A549 (cell line): ENCODE results near the gene DPEP3. TPM values are rescaled to one million over a fixed set of nuclear protein-coding genes. Genes with fewer than 3 reads are reported as not detected.

Experiments used
- ATAC-seq, 2 experiments: fragments of 200-7000 bp in 1 of 2; fragments of >200 bp in 1 of 2; cut with Nextera tagmentation in 1 of 2; cut with Tn5 transposase in 1 of 2; 3 replicates each; pipeline versions ENCODE4 v1.8.0 to v1.9.1; 2018 to 2020; ENCODE audit warnings: mild to moderate bottlenecking in 1 of 2, moderate library complexity in 1 of 2
- CTCF ChIA-PET: fragments of 300-600 bp; sonication (Branson Sonifier 250); formaldehyde crosslinking; extraction: SDS; loops from one replicate; lab custom pipeline; 2021; ENCODE audit warnings: antibody characterized with exemption, inconsistent platforms; lab: Yijun Ruan, JAX
- POLR2A ChIA-PET: fragments of 350-600 bp; formaldehyde crosslinking; extraction: SDS; loops from one replicate; lab custom pipeline; 2021; ENCODE audit warnings: antibody characterized with exemption, inconsistent platforms; lab: Yijun Ruan, JAX
- DNase-seq, 2 experiments: peaks; one replicate each; pipeline versions ENCODE4 v3.0.0 to v3.0.0-alpha.2; 2011 to 2016; ENCODE audit warnings: low read depth in 1 of 2, low spot score in 1 of 2
- FAIRE-seq: peaks from 2 replicates; lab custom pipeline; 2011; peaks lifted over from hg19 to GRCh38; lab: Jason Lieb, UNC
- H3K27ac ChIP-seq, 2 experiments: fragments of >200 bp; sonication (Bioruptor Twin); formaldehyde crosslinking; 3 replicates each; pipeline ENCODE4 v1.5.1; 2016 to 2017
- H3K4me1 ChIP-seq: fragments of >200 bp; sonication (Bioruptor Twin); formaldehyde crosslinking; 3 replicates; pipeline ENCODE4 v1.6.1; 2016
- H3K4me2 ChIP-seq: fragments of >200 bp; sonication (Bioruptor Twin); formaldehyde crosslinking; 3 replicates; pipeline ENCODE4 v1.6.1; 2016
- H3K4me3 ChIP-seq: fragments of >200 bp; sonication (Bioruptor Twin); formaldehyde crosslinking; 3 replicates; pipeline ENCODE4 v1.5.1; 2016
- H3K9me3 ChIP-seq: fragments of >200 bp; sonication (Bioruptor Twin); formaldehyde crosslinking; 3 replicates; pipeline ENCODE4 v1.6.1; 2016
- CBX8 ChIP-seq: fragments of 200-600 bp; sonication (generic); IDR thresholded peaks from 2 replicates; pipeline ENCODE4 v1.6.1; 2016
- CEBPB ChIP-seq, 2 experiments: fragments of >200 bp in 1 of 2; sonication (Bioruptor Twin) in 1 of 2; formaldehyde crosslinking in 1 of 2; IDR thresholded peaks; 2 replicates each; pipeline ENCODE4 v1.6.1; 2012 to 2016
- CHD2 ChIP-seq: fragments of 150-350 bp; IDR thresholded peaks from 2 replicates; pipeline ENCODE4 v1.6.1; 2014; ENCODE audit warnings: low read length; ENCODE audit not compliant: partially characterized antibody
- EHMT2 ChIP-seq: fragments of 200-600 bp; sonication (generic); IDR thresholded peaks from 2 replicates; pipeline ENCODE4 v1.6.1; 2016; ENCODE audit warnings: antibody characterized with exemption, low read depth, mild to moderate bottlenecking, moderate library complexity
- ESRRA ChIP-seq: fragments of 150-350 bp; IDR thresholded peaks from 2 replicates; pipeline ENCODE4 v1.6.1; 2014; ENCODE audit warnings: mild to moderate bottlenecking, low read length, borderline replicate concordance
- FOSB ChIP-seq: fragments of 250-450 bp; sonication (Bioruptor Pico); IDR thresholded peaks from 2 replicates; pipeline ENCODE4 v1.5.0; 2020; ENCODE audit warnings: mild to moderate bottlenecking, moderate library complexity
- FOXS1 ChIP-seq: fragments of 250-450 bp; sonication (Bioruptor Pico); IDR thresholded peaks from 2 replicates; pipeline ENCODE4 v1.5.0; 2020; ENCODE audit warnings: mild to moderate bottlenecking, moderate library complexity
- GATA3 ChIP-seq: IDR thresholded peaks from 2 replicates; pipeline ENCODE4 v1.6.1; 2012; ENCODE audit warnings: borderline replicate concordance
- HDAC2 ChIP-seq: fragments of 200-600 bp; sonication (generic); IDR thresholded peaks from 2 replicates; pipeline ENCODE4 v1.6.1; 2016
- HOXB13 ChIP-seq: fragments of 250-450 bp; sonication (Bioruptor Pico); IDR thresholded peaks from 2 replicates; pipeline ENCODE4 v1.5.0; 2020; ENCODE audit warnings: low read depth, mild to moderate bottlenecking, moderate library complexity
- KDM5A ChIP-seq: fragments of 200-600 bp; sonication (generic); IDR thresholded peaks from 2 replicates; pipeline ENCODE4 v1.6.1; 2016; ENCODE audit warnings: antibody characterized with exemption, mild to moderate bottlenecking
- MAZ ChIP-seq: fragments of 150-350 bp; IDR thresholded peaks from 2 replicates; pipeline ENCODE4 v1.6.1; 2014; ENCODE audit warnings: antibody characterized with exemption, low read depth, low read length, borderline replicate concordance
- NFE2L2 ChIP-seq: fragments of 150-350 bp; conservative IDR thresholded peaks from 2 replicates; pipeline ENCODE4 v1.6.1; 2014; ENCODE audit warnings: low read length
- NPAS2 ChIP-seq: fragments of 250-450 bp; sonication (Bioruptor Pico); IDR thresholded peaks from 2 replicates; pipeline ENCODE4 v1.8.0; 2022; ENCODE audit warnings: mild to moderate bottlenecking, moderate library complexity, borderline replicate concordance
- POLR2A ChIP-seq: IDR thresholded peaks from 2 replicates; pipeline ENCODE4 v1.6.1; 2012; ENCODE audit warnings: mild to moderate bottlenecking, low read length
- POLR2AphosphoS2 ChIP-seq: conservative IDR thresholded peaks from 2 replicates; pipeline ENCODE4 v1.6.1; 2012; ENCODE audit warnings: low read length, improper control_type of control experiment, inconsistent platforms
- RAD21 ChIP-seq, 2 experiments: fragments of >200 bp in 1 of 2; sonication (Bioruptor Twin) in 1 of 2; formaldehyde crosslinking in 1 of 2; IDR thresholded peaks in 1 of 2; conservative IDR thresholded peaks in 1 of 2; 2 replicates in 1 of 2; 3 replicates in 1 of 2; pipeline ENCODE4 v1.6.1; 2012 to 2018; ENCODE audit warnings: inconsistent platforms in 1 of 2
- RARB ChIP-seq: fragments of 250-450 bp; sonication (Bioruptor Pico); IDR thresholded peaks from 2 replicates; pipeline ENCODE4 v1.8.0; 2021; ENCODE audit warnings: mild to moderate bottlenecking, moderate library complexity
- RCOR1 ChIP-seq: fragments of 150-350 bp; IDR thresholded peaks from 2 replicates; pipeline ENCODE4 v1.6.1; 2014; ENCODE audit warnings: antibody characterized with exemption, low read length, low read depth
- SMC3 ChIP-seq: fragments of >200 bp; sonication (Bioruptor Twin); formaldehyde crosslinking; IDR thresholded peaks from 3 replicates; pipeline ENCODE4 v1.6.1; 2018; ENCODE audit warnings: inconsistent platforms
- SREBF2 ChIP-seq: fragments of 450-650 bp; IDR thresholded peaks from 2 replicates; pipeline ENCODE4 v1.6.1; 2014; ENCODE audit warnings: mild to moderate bottlenecking, moderate library complexity
- TFCP2L1 ChIP-seq: fragments of 250-450 bp; sonication (Bioruptor Pico); IDR thresholded peaks from 2 replicates; pipeline ENCODE4 v1.5.0; 2021; ENCODE audit warnings: mild to moderate bottlenecking
- ZC3H11A ChIP-seq: fragments of 450-650 bp; IDR thresholded peaks from 2 replicates; pipeline ENCODE4 v1.6.1; 2014; ENCODE audit warnings: antibody characterized with exemption, mild to moderate bottlenecking
- ZFP36 ChIP-seq: fragments of 450-650 bp; IDR thresholded peaks from 2 replicates; pipeline ENCODE4 v1.6.1; 2014; ENCODE audit warnings: borderline replicate concordance; ENCODE audit not compliant: partially characterized antibody
- ZNF302 ChIP-seq: fragments of 250-450 bp; sonication (Bioruptor Pico); IDR thresholded peaks from 2 replicates; pipeline ENCODE4 v1.9.0; 2021; ENCODE audit warnings: inconsistent platforms, mild to moderate bottlenecking, moderate library complexity
- ZSCAN20 ChIP-seq: fragments of 250-450 bp; sonication (Bioruptor Pico); IDR thresholded peaks from 2 replicates; pipeline ENCODE4 v1.8.0; 2022; ENCODE audit warnings: mild to moderate bottlenecking, moderate library complexity
- WGBS: methylation state at CpG from one replicate; pipeline ENCODE4 v1.1.6; 2017; ENCODE audit errors: missing lambda C conversion rate; 5-methylcytosine and 5-hydroxymethylcytosine counted together
- polyA plus RNA-seq, 4 experiments: library from polyadenylated mRNA; depleted of rRNA in 3 of 4; stranded (reverse); fragments of >200 nt; fragmentation: RNase III in 1 of 4; extraction: RNeasy Plus Mini Kit Qiagen cat#74134 plus additional on column Dnase treatment in 1 of 4; gene quantifications; 2 replicates in 3 of 4; 3 replicates in 1 of 4; pipeline ENCODE4 v1.2.3, GENCODE V29; 2011 to 2017
- TF ChIP-seq, protein P1 (sequence below): IDR thresholded peaks from 2 replicates; pipeline ENCODE4 v1.6.1; 2012
- TF ChIP-seq, protein P2 (sequence below): fragments of 450-650 bp; IDR thresholded peaks from 2 replicates; pipeline ENCODE4 v1.6.1; 2014; ENCODE audit warnings: antibody characterized with exemption
- TF ChIP-seq, protein P3 (sequence below): IDR thresholded peaks from 2 replicates; pipeline ENCODE4 v1.6.1; 2012
- TF ChIP-seq, protein P4 (sequence below): fragments of 200-600 bp; sonication (generic); IDR thresholded peaks from 2 replicates; pipeline ENCODE4 v1.6.1; 2016; ENCODE audit warnings: antibody characterized with exemption, mild to moderate bottlenecking, moderate library complexity
- TF ChIP-seq, protein P5 (sequence below): IDR thresholded peaks from 2 replicates; pipeline ENCODE4 v1.6.1; 2012; ENCODE audit warnings: low read depth, borderline replicate concordance
- TF ChIP-seq, protein P6 (sequence below): fragments of 250-450 bp; sonication (Bioruptor Pico); IDR thresholded peaks from 2 replicates; pipeline ENCODE4 v1.5.0; 2020; ENCODE audit warnings: low read depth, mild to moderate bottlenecking, moderate library complexity

DPEP3 gene
- polyA plus RNA-seq, 2 of the 4 experiments (the other 2 are of a cell fraction): not detected

DNA sequence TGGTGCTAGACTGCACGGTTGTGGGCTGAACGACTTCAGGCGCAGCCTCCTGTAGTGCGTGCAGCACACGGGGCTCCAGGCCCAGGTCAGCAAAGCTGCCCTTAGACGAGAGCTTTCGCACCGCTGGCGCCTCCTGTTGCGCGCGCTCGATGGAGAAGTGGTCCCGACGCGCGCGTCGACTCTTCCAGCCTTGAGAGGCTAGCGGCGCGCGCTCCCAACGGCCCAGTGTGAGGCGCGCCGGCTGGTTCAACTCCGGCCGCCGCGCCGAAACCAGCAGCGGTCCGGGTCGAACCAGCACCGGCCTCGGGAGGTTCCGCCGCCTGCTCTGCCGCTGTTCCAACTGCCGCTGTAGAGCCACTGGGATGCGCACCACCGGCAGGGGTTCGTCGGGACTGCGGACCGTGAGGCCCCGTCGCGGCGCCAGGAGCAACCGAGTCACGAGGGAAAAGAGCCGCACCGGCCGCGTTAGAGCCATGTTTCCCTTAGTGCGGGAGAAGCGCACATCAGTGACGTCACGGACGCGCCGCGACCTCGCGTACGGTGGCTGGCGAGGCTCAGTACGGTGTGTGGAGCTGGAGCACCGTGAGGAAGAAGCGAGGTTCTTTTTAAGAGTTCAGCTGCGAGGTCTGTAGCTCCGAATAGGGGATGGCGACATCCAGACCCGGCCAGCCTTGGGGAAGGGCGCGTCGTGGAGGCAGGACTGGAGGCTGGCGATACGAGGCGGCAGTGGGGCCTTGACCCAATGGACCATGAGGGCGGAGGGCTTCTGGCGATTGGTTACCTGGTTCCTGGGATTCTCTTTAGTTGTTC, 42.6 kb upstream of the DPEP3 start, which contains the start of the genes DDX28 and DUS2:
DDX28 (minus strand) TSS at position 505 of the 810 bp plus-strand sequence; CDS start at position 475, 30 bp downstream.
DUS2 (plus strand) TSS at position 557 of the 810 bp plus-strand sequence. CDS start 14,740 bp downstream, outside the sequence.
- no peaks in the 10 kb centered on the region for H3K9me3 ChIP-seq
- FAIRE-seq: no peak
- peak within 1 kb of the TSS; percentile 100 for H3K4me2 ChIP-seq
- WGBS: under 1% methylated on average over 35 of the region's 84 CpGs
- peaks cover 19% of the 10 kb centered on the region for H3K4me1 ChIP-seq
- CTCF ChIA-PET: interaction anchor here (0.6 to 3.6 kb wide), 6 partner anchors 9 to 62 kb away, joined by 3 to 18 read pairs (median 3); partner anchors contain the start of genes DPEP2 and NFATC3
- POLR2A ChIA-PET: interaction anchor here (1.0 to 2.4 kb wide), 6 partner anchors 11 to 216 kb away, joined by 3 to 9 read pairs (median 6); partner anchors contain the start of genes NFATC3, RANBP10 and TSNAXIP1
- H3K27ac ChIP-seq: peak within 1 kb of the TSS; percentile 92 to 98
- peak within 1 kb of the TSS; percentile 99 for H3K4me3 ChIP-seq
- peak; percentile 90 to 94 for ATAC-seq
- peak; percentile 73 to 95 for DNase-seq
- TF ChIP-seq ZFP36: no peak
- TF ChIP-seq, protein P1, sequence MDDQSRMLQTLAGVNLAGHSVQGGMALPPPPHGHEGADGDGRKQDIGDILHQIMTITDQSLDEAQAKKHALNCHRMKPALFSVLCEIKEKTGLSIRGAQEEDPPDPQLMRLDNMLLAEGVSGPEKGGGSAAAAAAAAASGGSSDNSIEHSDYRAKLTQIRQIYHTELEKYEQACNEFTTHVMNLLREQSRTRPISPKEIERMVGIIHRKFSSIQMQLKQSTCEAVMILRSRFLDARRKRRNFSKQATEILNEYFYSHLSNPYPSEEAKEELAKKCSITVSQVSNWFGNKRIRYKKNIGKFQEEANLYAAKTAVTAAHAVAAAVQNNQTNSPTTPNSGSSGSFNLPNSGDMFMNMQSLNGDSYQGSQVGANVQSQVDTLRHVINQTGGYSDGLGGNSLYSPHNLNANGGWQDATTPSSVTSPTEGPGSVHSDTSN: peak; percentile 66
- TF ChIP-seq CBX8: no peak
- TF ChIP-seq CEBPB (IDR thresholded peaks at IDR 0.05): no peak
- TF ChIP-seq FOSB (CRISPR knock-in tag): no peak
- no peak for TF ChIP-seq HDAC2
- TF ChIP-seq CHD2: no peak
- no peak for TF ChIP-seq SREBF2
- no peak for TF ChIP-seq ZC3H11A
- no peak for TF ChIP-seq NFE2L2
- no peak for TF ChIP-seq TFCP2L1 (CRISPR knock-in tag)
- TF ChIP-seq RARB: no peak
- no peak for TF ChIP-seq HOXB13 (CRISPR knock-in tag)
- no peak for TF ChIP-seq ZSCAN20 (CRISPR knock-in tag)
- no peak for TF ChIP-seq ZNF302
- TF ChIP-seq SMC3: no peak
- no peak for TF ChIP-seq MAZ
- TF ChIP-seq KDM5A: peak; percentile 97
- no peak for TF ChIP-seq FOXS1 (CRISPR knock-in tag)
- TF ChIP-seq, protein P2, sequence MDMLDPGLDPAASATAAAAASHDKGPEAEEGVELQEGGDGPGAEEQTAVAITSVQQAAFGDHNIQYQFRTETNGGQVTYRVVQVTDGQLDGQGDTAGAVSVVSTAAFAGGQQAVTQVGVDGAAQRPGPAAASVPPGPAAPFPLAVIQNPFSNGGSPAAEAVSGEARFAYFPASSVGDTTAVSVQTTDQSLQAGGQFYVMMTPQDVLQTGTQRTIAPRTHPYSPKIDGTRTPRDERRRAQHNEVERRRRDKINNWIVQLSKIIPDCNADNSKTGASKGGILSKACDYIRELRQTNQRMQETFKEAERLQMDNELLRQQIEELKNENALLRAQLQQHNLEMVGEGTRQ: 0 out of 2 replicates have a peak, but pooled peaks have one; percentile 26
- TF ChIP-seq, protein P3, sequence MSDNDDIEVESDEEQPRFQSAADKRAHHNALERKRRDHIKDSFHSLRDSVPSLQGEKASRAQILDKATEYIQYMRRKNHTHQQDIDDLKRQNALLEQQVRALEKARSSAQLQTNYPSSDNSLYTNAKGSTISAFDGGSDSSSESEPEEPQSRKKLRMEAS: peak; percentile 98
- no peak for TF ChIP-seq ESRRA
- TF ChIP-seq POLR2A: peak; percentile 86
- TF ChIP-seq, protein P4, sequence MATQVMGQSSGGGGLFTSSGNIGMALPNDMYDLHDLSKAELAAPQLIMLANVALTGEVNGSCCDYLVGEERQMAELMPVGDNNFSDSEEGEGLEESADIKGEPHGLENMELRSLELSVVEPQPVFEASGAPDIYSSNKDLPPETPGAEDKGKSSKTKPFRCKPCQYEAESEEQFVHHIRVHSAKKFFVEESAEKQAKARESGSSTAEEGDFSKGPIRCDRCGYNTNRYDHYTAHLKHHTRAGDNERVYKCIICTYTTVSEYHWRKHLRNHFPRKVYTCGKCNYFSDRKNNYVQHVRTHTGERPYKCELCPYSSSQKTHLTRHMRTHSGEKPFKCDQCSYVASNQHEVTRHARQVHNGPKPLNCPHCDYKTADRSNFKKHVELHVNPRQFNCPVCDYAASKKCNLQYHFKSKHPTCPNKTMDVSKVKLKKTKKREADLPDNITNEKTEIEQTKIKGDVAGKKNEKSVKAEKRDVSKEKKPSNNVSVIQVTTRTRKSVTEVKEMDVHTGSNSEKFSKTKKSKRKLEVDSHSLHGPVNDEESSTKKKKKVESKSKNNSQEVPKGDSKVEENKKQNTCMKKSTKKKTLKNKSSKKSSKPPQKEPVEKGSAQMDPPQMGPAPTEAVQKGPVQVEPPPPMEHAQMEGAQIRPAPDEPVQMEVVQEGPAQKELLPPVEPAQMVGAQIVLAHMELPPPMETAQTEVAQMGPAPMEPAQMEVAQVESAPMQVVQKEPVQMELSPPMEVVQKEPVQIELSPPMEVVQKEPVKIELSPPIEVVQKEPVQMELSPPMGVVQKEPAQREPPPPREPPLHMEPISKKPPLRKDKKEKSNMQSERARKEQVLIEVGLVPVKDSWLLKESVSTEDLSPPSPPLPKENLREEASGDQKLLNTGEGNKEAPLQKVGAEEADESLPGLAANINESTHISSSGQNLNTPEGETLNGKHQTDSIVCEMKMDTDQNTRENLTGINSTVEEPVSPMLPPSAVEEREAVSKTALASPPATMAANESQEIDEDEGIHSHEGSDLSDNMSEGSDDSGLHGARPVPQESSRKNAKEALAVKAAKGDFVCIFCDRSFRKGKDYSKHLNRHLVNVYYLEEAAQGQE: peak; percentile 45; the same call in 1 of the 2 replicates
- TF ChIP-seq, protein P5, sequence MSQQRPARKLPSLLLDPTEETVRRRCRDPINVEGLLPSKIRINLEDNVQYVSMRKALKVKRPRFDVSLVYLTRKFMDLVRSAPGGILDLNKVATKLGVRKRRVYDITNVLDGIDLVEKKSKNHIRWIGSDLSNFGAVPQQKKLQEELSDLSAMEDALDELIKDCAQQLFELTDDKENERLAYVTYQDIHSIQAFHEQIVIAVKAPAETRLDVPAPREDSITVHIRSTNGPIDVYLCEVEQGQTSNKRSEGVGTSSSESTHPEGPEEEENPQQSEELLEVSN: peak; percentile 66; the same call in 1 of the 2 replicates
- no peak for TF ChIP-seq NPAS2 (CRISPR knock-in tag)
- no peak for TF ChIP-seq POLR2AphosphoS2
- peak; percentile 44; the same call in 1 of the 2 replicates for TF ChIP-seq GATA3
- TF ChIP-seq, protein P6, sequence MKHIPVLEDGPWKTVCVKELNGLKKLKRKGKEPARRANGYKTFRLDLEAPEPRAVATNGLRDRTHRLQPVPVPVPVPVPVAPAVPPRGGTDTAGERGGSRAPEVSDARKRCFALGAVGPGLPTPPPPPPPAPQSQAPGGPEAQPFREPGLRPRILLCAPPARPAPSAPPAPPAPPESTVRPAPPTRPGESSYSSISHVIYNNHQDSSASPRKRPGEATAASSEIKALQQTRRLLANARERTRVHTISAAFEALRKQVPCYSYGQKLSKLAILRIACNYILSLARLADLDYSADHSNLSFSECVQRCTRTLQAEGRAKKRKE (CRISPR knock-in tag): no peak
- TF ChIP-seq RCOR1: no peak
- no peak for TF ChIP-seq EHMT2
- TF ChIP-seq RAD21 (conservative IDR thresholded peaks at IDR 0.05 in 1 of 2, IDR thresholded peaks at IDR 0.05 in 1 of 2): no peak
